H1 (cell line): ENCODE results near the gene ITGA8. TPM values are rescaled to one million over a fixed set of nuclear protein-coding genes. Genes with fewer than 3 reads are reported as not detected.

ENCODE experiments used
- CBX8 ChIP-seq: fragments of 300-800, 300-1000 bp; sonication (generic); IDR thresholded peaks from 2 replicates; pipeline ENCODE4 v1.7.1; 2016; ENCODE audit warnings: low read depth, low read length, borderline replicate concordance
- CEBPB ChIP-seq: IDR thresholded peaks from 2 replicates; pipeline ENCODE4 v1.6.1; 2012; ENCODE audit warnings: low read depth, low read length
- CTBP2 ChIP-seq: IDR thresholded peaks from 2 replicates; pipeline ENCODE4 v1.7.0; 2011; ENCODE audit warnings: borderline replicate concordance, mild to moderate bottlenecking, moderate library complexity, mixed read lengths, low read length; ENCODE audit not compliant: insufficient read depth, insufficient read length
- EP300 ChIP-seq, 2 experiments: IDR thresholded peaks; 1 replicate in 1 of 2; 2 replicates in 1 of 2; pipeline ENCODE4 v1.6.1; 2011 to 2012; ENCODE audit warnings: low read depth in 2 of 2, low read length in 2 of 2, mild to moderate bottlenecking in 2 of 2, borderline replicate concordance in 1 of 2, inconsistent platforms in 1 of 2, moderate library complexity in 1 of 2
- EZH2 ChIP-seq: fragments of 200-600 bp; sonication (generic); IDR thresholded peaks from 2 replicates; pipeline ENCODE4 v1.7.1; 2012; ENCODE audit warnings: low read depth, mild to moderate bottlenecking, moderate library complexity, low read length, inconsistent platforms; ENCODE audit not compliant: severe bottlenecking
- JUN ChIP-seq: IDR thresholded peaks from 2 replicates; pipeline ENCODE4 v1.6.1; 2011; ENCODE audit warnings: low read depth, mild to moderate bottlenecking, improper control_type of control experiment, low read length
- polyA plus RNA-seq, 7 experiments: library from polyadenylated mRNA; depleted of rRNA in 3 of 7; stranded (reverse) in 5 of 7; unstranded in 2 of 7; fragments of >200 nt in 5 of 7; fragments of 200-250 nt in 2 of 7; gene quantifications; 1 replicate in 5 of 7; 2 replicates in 1 of 7; 4 replicates in 1 of 7; pipeline versions ENCODE4 v1.2.1 to v1.2.3, GENCODE V29; 2011 to 2013; ENCODE audit warnings: missing spikeins in 2 of 7, mixed read lengths in 2 of 7
- total RNA-seq: library from RNA; stranded (reverse); fragmentation: NEBNext Ultra II Directional; extraction: Animal tissue kit (Norgen Biotek cat#: 25700); gene quantifications from 2 replicates; pipeline ENCODE4 v1.2.1, GENCODE V29; 2021

ITGA8 gene
- total and polyA plus RNA-seq, 2 of the 8 experiments (the other 6 are each of a cell fraction or from before 2014, with no cell fraction given) = not detected

DNA sequence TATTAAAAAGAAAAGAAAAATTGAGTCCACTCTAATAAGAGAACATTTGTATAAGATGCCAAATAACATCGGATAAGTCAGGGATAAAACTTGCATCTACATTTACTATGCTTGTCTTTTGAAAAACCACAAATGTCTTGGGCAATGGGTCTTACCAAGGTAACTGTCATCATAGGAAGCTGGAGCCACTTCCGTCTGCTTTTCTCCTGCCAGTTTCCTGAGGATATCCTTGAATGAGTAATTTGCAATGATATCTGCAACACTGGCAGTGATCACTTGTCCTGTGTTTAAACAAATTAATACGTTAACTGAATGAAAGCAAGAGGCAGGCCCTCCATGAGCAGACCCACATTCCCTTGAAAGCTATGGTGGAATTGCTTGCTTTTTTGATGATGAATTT, 47.3 kb downstream of the ITGA8 start (continued):
- TF ChIP-seq EP300 (IDR thresholded peaks at IDR 0.05; ENCODE audit: borderline replicate concordance in 1 of 2, low read depth in 2 of 2, low read length in 2 of 2) (no peak), JUN (no peak), EZH2 (no peak), CBX8 (no peak), CEBPB (no peak), CTBP2 (no peak)
